Heart right ventricle (tissue), 16 donors: ENCODE data around the gene COLGALT1. TPM values are rescaled to one million over a fixed set of nuclear protein-coding genes. Genes with fewer than 3 reads are reported as not detected.

Source experiments
- ATAC-seq, 8 donors: fragments of 200-7000 bp; cut with Tn5 transposase; one replicate each; pipeline ENCODE4 v1.9.1; 2020; ENCODE audit warnings: mild to moderate bottlenecking in 8 of 8, moderate library complexity in 8 of 8, moderate number of reproducible peaks in 1 of 8
- DNase-seq, 2 donors: peaks; one replicate each; pipeline ENCODE4 v3.0.0-alpha.2; 2020
- H3K27ac ChIP-seq, 10 donors: fragments of 200-600 bp; sonication (generic) in 2 of 10; one replicate each; pipeline versions ENCODE4 v1.5.0 to v1.8.0; 2020 to 2022; ENCODE audit warnings: mild to moderate bottlenecking in 3 of 10
- H3K27me3 ChIP-seq, 7 donors: fragments of 200-600 bp; one replicate each; pipeline ENCODE4 v1.8.0; 2021 to 2022; ENCODE audit warnings: mild to moderate bottlenecking in 2 of 7
- H3K36me3 ChIP-seq, 9 donors: fragments of 200-600 bp; sonication (generic) in 1 of 9; one replicate each; pipeline versions ENCODE4 v1.5.0 to v1.8.0; 2020 to 2022; ENCODE audit warnings: mild to moderate bottlenecking in 2 of 9
- H3K4me1 ChIP-seq, 9 donors: fragments of 200-600 bp; sonication (generic) in 1 of 9; one replicate each; pipeline versions ENCODE4 v1.5.0 to v1.8.0; 2020 to 2022; ENCODE audit warnings: mild to moderate bottlenecking in 4 of 9
- H3K4me3 ChIP-seq, 10 donors: fragments of 200-600 bp; sonication (generic) in 2 of 10; one replicate each; pipeline versions ENCODE4 v1.5.0 to v1.8.0; 2020 to 2022; ENCODE audit warnings: mild to moderate bottlenecking in 7 of 10, moderate library complexity in 2 of 10
- H3K9me3 ChIP-seq, 11 donors: fragments of 200-600 bp in 10 of 11; sonication (generic) in 2 of 11; one replicate each; pipeline versions ENCODE4 v1.5.0 to v1.8.0; 2013 to 2022; ENCODE audit warnings: mild to moderate bottlenecking in 2 of 11, control low read depth in 1 of 11, moderate library complexity in 1 of 11
- WGBS, 2 donors: extraction: QIAGEN DNeasy Blood & Tissue Kit; methylation state at CpG; one replicate each; pipeline ENCODE4 v1.1.7; 2013; ENCODE audit warnings: inconsistent platforms in 1 of 2; 5-methylcytosine and 5-hydroxymethylcytosine counted together
- intact Hi-C, 10 donors: fragments of 100-400 bp; cut with DNase I; formaldehyde crosslinking; loops; one replicate each; pipeline versions ENCODE4 v1.11.1 to v1.14.2; 2022
- polyA plus RNA-seq, 2 donors: library from polyadenylated mRNA; stranded (reverse); fragments of 200-250 nt; gene quantifications; one replicate each; pipeline ENCODE4 v1.2.3, GENCODE V29; 2013
- total RNA-seq, 10 donors: library from RNA; stranded (reverse); fragmentation: NEBNext Ultra II Directional in 3 of 10; extraction: Animal tissue kit (Norgen Biotek cat#: 25700) in 3 of 10; gene quantifications; one replicate each; pipeline versions ENCODE4 v1.2.1 to v1.2.4, GENCODE V29; 2021 to 2023
- TF ChIP-seq, protein P1 (sequence below), 9 donors: fragments of 200-600 bp; sonication (generic) in 2 of 9; IDR thresholded peaks; one replicate each; pipeline versions ENCODE4 v1.5.0 to v1.8.0; 2021 to 2022; ENCODE audit warnings: antibody characterized with exemption in 9 of 9, mild to moderate bottlenecking in 5 of 9, moderate library complexity in 1 of 9
- donor health status: Arrhythmogenic right ventricular cardiomyopathy.
- donor health status: ischemic (EF 13 %, LVEDD 7.1; RV severe dilation, severe dysfunction).
- donor health status: healthy with polysubstance abuse.
- donor health status: DM: no; HTN: yes; CAD: no.
- donor health status: DM: no; HTN: no; CAD: no.
- donor health status: ischemic (EF 25% LVEDD 6.9; RV normal size, moderate dysfunction).
- donor health status: ischemic (EF 25% LVEDD 5.7; RV mildly dilated, moderate dysfunction).
- donor health status: healthy.
- donor health status: DM: yes; HTN: yes; CAD: no.
- donor health status: Ischemic cardiomyopathy.
- donor health status: ischemic (EF 35%, LVEDD 5.7; RV mildly dilated, moderate dysfunction).
- donor health status: nonischemic (EF 11% LVEDD 7.7; RV severe dilation, severe dysfunction).
- donor health status: DM: yes; HTN: yes; CAD: no.
- donor health status: PGD.
- donor health status: ischemic (EF 29% LVEDD 5.4; RV normal size, mild dysfunction).
- donor health status: nonischemic (EF 23%, LVEDD 6.1; RV moderate dilation, normal function).

Gene COLGALT1
- total and polyA plus RNA-seq, 12 donors: 19.7 to 73.8 (median 29.3) TPM

DNA sequence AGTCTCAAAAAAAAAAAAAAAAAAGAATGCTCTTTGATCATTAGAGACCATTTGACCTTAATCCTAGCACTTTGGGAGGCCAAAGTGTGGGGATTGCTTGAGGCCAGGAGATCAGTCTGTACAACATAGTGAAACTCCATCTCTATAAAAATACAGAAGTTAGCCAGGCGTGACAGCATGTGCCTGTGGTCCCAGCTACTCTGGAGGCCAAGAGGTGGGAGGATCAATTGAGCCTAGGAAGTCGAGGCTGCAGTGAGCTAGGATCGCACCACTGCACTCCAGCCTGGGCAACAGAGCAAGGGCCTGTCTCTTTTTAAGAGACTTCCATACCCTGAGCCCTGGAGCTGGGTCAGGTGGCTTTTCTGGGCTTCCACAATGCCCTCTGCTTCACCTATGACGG, 11.5 kb upstream of the COLGALT1 start:
- peaks cover 3 to 7% (median 6%) of the 10 kb centered on the region in 9 donors for H3K4me1 ChIP-seq

DNA sequence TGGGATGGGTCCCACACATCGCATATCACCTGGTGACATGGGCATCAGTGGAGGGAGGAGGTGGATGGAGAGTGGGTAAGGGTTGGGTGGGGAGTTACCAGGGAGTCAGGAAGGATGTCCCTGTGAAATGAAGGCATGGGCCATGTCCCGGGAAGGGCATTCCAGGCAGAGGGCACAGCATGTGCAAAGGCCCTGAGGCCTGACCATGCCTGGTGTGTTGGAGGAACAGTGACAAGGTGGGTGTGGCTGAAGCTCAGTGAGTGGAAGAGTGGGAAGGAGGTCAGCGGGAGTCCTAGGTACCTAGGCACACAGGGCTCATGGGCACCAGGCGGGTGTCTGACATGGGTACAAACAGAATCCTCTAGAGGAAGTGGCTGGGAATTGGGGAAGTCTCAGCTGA, 11.0 kb upstream of the COLGALT1 start:
- Histone ChIP-seq H3K4me3 (no peak overlapping the region), H3K36me3 (no peaks in the 10 kb centered on the region)
- no peak for ATAC-seq

More for the DNA sequence above, 11.5 kb upstream of the COLGALT1 start:
- ATAC-seq: no peak
- 71 to 87% methylated on average over 4 of the region's 4 CpGs for WGBS, 2 donors
- Histone ChIP-seq H3K4me3 (no peak overlapping the region), H3K27ac (no peak overlapping the region), H3K36me3 (no peaks in the 10 kb centered on the region), H3K9me3 (peaks cover 0 to 11% (median 0%) of the 10 kb centered on the region in 11 donors), H3K27me3 (no peaks in the 10 kb centered on the region)
- intact Hi-C loops: no loop called here
- DNase-seq: no peak
- TF ChIP-seq, protein P1, sequence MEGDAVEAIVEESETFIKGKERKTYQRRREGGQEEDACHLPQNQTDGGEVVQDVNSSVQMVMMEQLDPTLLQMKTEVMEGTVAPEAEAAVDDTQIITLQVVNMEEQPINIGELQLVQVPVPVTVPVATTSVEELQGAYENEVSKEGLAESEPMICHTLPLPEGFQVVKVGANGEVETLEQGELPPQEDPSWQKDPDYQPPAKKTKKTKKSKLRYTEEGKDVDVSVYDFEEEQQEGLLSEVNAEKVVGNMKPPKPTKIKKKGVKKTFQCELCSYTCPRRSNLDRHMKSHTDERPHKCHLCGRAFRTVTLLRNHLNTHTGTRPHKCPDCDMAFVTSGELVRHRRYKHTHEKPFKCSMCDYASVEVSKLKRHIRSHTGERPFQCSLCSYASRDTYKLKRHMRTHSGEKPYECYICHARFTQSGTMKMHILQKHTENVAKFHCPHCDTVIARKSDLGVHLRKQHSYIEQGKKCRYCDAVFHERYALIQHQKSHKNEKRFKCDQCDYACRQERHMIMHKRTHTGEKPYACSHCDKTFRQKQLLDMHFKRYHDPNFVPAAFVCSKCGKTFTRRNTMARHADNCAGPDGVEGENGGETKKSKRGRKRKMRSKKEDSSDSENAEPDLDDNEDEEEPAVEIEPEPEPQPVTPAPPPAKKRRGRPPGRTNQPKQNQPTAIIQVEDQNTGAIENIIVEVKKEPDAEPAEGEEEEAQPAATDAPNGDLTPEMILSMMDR (IDR thresholded peaks at IDR 0.05): no peak

DNA sequence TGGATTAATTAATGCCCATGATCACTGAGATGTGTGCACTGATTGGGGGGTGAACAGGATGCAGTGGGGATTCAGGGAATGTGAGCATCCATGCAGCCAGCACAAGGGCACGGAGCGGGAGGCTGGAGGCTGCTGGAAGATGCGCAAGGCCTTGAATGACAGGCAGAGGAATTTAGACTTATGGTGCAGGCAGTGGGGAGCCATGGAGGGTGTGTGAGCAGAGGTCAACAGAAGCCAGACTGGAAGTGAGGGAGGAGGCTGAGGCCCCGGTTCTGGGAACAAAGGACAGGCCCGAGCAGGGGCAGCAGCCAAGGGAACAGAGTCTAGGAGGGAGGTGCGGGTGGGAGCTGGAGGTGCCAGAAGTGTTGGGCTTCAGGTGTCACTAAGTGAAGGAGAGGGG, 7.3 kb upstream of the COLGALT1 start:
- intact Hi-C loops: no loop called here
- Histone ChIP-seq H3K36me3 (no peaks in the 10 kb centered on the region), H3K4me1 (peaks cover 0 to 9% (median 4%) of the 10 kb centered on the region in 9 donors), H3K27me3 (no peaks in the 10 kb centered on the region), H3K4me3 (no peak overlapping the region), H3K9me3 (no peaks in the 10 kb centered on the region), H3K27ac (no peak overlapping the region)
- 76 to 79% methylated on average over 6 of the region's 6 CpGs for WGBS, 2 donors
- DNase-seq: no peak
- TF ChIP-seq, protein P1 (IDR thresholded peaks at IDR 0.05): no peak
- ATAC-seq: no peak

More for the DNA sequence above, 11.0 kb upstream of the COLGALT1 start:
- 87 to 95% methylated on average over 4 of the region's 4 CpGs for WGBS, 2 donors
- H3K9me3 ChIP-seq: peaks cover 0 to 11% (median 0%) of the 10 kb centered on the region in 11 donors
- no peak overlapping the region for H3K27ac ChIP-seq
- TF ChIP-seq, protein P1 (IDR thresholded peaks at IDR 0.05): no peak
- intact Hi-C loops: no loop called here
- H3K27me3 ChIP-seq: no peaks in the 10 kb centered on the region
- peaks cover 0 to 3% (median 2%) of the 10 kb centered on the region in 9 donors for H3K4me1 ChIP-seq
- DNase-seq: no peak

DNA sequence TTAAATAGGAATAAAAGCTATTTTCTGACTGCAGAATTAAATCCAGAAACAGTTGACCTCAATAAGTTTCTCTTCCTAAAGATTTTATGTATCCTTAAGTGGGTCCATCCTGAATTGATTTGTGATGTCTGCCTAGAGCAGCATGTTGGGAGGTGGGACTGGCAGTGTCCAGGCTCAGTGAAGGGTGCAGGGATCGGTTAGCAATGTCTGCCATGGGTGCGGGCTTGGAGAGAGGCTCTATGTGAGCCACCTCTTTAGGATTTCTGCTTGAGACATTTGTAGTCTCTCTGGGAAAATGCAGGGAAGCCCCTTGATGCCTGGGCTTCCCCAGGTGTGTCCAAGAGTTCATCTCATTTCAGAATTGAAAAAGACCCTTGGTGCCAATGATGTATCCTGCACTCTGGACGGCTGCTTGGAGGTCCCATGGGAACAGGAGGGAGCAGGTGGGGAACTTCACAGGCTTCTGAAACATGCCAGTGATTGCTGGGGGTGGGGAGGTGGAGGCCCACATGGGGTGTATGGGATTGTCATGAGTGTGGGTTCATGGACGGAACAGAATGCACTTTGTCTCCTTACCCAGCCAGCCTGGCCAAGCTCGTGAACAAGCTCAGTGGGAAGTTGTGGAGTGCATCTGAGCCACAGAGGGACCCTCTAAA, 6.2 kb upstream of the COLGALT1 start:
- Histone ChIP-seq H3K9me3 (no peaks in the 10 kb centered on the region), H3K27ac (no peak overlapping the region), H3K4me3 (no peak overlapping the region), H3K4me1 (peaks cover 3 to 19% (median 13%) of the 10 kb centered on the region in 9 donors), H3K27me3 (no peaks in the 10 kb centered on the region), H3K36me3 (no peaks in the 10 kb centered on the region)
- intact Hi-C loops: no loop called here
- ATAC-seq: no peak
- DNase-seq: no peak
- TF ChIP-seq, protein P1 (IDR thresholded peaks at IDR 0.05): no peak
- WGBS, 2 donors: 75 to 78% methylated on average over 5 of the region's 5 CpGs
